Esophagus squamous epithelium (tissue), 4 donors: Measurements from ENCODE around the gene NT5DC4.

ENCODE experiments used
- POLR2A ChIP-seq, 4 donors: fragments of 450-650 bp; IDR thresholded peaks; one replicate each; pipeline ENCODE4 v1.6.1; 2017; ENCODE audit warnings: antibody characterized with exemption in 4 of 4, mild to moderate bottlenecking in 4 of 4, moderate library complexity in 3 of 4
- TF ChIP-seq, protein P1 (sequence below), 6 experiments: fragments of 450-650 bp in 4 of 6; fragments of 200-600 bp in 2 of 6; sonication (generic) in 2 of 6; IDR thresholded peaks; one replicate each; pipeline ENCODE4 v1.5.1; 2016 to 2019; ENCODE audit warnings: antibody characterized with exemption in 6 of 6, mild to moderate bottlenecking in 4 of 6, moderate library complexity in 4 of 6

DNA sequence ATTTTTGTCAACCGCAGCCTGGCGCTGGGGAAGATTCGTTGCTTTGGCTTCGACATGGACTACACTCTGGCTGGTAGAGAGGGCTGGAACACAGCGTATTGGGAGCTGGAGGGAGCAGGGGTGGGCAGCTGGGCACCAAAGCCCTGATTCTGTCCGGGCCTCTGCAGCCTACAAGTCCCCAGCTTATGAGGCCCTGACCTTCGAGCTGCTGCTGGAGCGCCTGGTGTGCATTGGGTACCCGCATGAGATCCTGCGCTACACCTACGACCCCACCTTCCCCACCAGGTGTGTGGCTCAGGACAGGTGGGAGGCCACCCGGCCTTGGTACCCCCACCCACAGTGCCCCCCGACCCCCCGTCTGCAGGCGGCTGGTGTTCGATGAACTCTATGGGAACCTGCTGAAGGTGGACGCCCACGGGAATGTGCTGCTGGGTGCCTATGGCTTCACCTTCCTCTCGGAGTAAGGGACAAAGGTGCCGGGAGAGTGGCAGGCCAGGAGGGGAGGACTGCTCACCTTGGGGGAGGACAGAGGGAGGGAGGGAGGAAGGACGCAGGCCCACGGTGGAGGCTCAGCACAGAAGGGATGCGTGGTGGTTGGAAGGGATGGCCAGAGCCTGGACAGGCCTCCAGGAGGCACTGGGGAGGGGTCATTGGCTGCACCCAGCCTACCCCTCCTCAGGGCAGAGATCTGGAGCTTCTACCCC is 1.2 kb downstream of the NT5DC4 start:
- TF ChIP-seq, protein P1, sequence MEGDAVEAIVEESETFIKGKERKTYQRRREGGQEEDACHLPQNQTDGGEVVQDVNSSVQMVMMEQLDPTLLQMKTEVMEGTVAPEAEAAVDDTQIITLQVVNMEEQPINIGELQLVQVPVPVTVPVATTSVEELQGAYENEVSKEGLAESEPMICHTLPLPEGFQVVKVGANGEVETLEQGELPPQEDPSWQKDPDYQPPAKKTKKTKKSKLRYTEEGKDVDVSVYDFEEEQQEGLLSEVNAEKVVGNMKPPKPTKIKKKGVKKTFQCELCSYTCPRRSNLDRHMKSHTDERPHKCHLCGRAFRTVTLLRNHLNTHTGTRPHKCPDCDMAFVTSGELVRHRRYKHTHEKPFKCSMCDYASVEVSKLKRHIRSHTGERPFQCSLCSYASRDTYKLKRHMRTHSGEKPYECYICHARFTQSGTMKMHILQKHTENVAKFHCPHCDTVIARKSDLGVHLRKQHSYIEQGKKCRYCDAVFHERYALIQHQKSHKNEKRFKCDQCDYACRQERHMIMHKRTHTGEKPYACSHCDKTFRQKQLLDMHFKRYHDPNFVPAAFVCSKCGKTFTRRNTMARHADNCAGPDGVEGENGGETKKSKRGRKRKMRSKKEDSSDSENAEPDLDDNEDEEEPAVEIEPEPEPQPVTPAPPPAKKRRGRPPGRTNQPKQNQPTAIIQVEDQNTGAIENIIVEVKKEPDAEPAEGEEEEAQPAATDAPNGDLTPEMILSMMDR (IDR thresholded peaks at IDR 0.05), result no peak
- no peak for TF ChIP-seq POLR2A (IDR thresholded peaks at IDR 0.05)
